Urinary bladder (tissue), 4 donors: ENCODE data around the gene INTS14. TPM values are rescaled to one million over a fixed set of nuclear protein-coding genes. Genes with fewer than 3 reads are reported as not detected.

Experiments
- DNase-seq: peaks from one replicate; pipeline ENCODE4 v3.0.0-alpha.2; 2015; ENCODE audit errors: extremely low spot score
- H3K27ac ChIP-seq: one replicate; pipeline ENCODE4 v1.5.1; 2013; ENCODE audit warnings: low read depth, mild to moderate bottlenecking, moderate library complexity
- H3K36me3 ChIP-seq: one replicate; pipeline ENCODE4 v1.6.1; 2013; ENCODE audit warnings: mild to moderate bottlenecking, moderate library complexity; ENCODE audit not compliant: insufficient read depth
- H3K4me1 ChIP-seq: one replicate; pipeline ENCODE4 v1.6.1; 2013; ENCODE audit warnings: mild to moderate bottlenecking, moderate library complexity; ENCODE audit not compliant: insufficient read depth
- H3K4me3 ChIP-seq: one replicate; pipeline ENCODE4 v1.5.1; 2013; ENCODE audit warnings: low read depth, low read length
- WGBS: extraction: QIAGEN DNeasy Blood & Tissue Kit; methylation state at CpG from one replicate; pipeline ENCODE4 v1.1.7; 2013; 5-methylcytosine and 5-hydroxymethylcytosine counted together
- polyA plus RNA-seq: library from polyadenylated mRNA; stranded (reverse); fragments of 200-250 nt; gene quantifications from one replicate; pipeline ENCODE4 v1.2.3, GENCODE V29; 2013
- total RNA-seq: library from RNA; depleted of rRNA; stranded (reverse); fragments of >200 nt; gene quantifications from one replicate; pipeline ENCODE4 v1.2.3, GENCODE V29; 2014
- donor health status: healthy with polysubstance abuse.
- donor health status: healthy.

The INTS14 gene
- total RNA-seq, result 48.5 TPM
- polyA plus RNA-seq, result 24.1 TPM

DNA sequence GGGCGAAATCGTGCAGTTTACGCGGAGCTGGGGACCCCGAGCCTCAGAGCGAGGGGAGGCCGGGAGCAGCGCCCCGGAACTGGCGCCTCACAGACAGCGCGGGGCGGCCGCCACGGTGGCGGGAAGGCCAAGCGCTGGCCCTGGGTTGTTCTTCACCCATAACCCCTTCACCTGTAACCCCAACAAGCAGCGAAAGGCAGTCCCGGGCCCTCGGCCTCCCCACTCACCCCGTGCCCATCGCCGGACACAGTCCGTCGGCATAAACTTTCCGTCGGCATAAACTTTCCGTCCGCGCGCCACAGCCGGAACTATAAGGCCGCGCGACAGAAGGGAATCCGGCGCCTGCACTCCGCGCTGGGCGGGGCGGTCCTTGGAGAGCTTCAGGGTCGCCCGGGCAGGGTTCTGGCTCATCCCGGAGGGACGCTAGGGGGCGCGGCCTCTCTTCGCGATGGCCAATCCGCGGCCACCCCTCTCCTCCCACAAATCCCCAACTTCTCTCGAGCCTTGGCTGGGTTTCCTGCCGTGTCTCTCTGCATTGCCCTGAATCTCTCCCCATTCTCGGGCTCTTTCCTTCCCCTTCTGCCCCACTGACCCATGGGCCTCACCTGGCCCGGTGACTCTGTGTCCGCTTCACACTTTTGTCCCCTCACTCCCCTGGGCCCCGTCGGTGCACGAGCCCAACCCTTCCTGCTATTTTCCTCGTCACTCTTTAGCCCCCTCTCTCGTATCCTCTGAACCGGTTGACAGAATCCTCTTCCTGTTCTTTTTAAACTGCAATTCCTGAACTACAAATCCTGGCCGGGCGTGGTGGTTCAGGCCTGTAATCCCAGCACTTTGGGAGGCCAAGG, at the start of gene INTS14:
Gene INTS14, minus strand, starts transcription at position 261 of the 848 bp plus-strand sequence. CDS start 3,751 bp downstream, outside the sequence.
- peaks cover 2% of the 10 kb centered on the region for H3K36me3 ChIP-seq
- H3K4me1 ChIP-seq, result no peaks in the 10 kb centered on the region
- H3K27ac ChIP-seq, result peak within 1 kb of the TSS; percentile 93
- peak within 1 kb of the TSS; percentile 61 for H3K4me3 ChIP-seq
- WGBS, result under 1% methylated on average over 64 of the region's 64 CpGs
- peak; percentile 88 for DNase-seq

DNA sequence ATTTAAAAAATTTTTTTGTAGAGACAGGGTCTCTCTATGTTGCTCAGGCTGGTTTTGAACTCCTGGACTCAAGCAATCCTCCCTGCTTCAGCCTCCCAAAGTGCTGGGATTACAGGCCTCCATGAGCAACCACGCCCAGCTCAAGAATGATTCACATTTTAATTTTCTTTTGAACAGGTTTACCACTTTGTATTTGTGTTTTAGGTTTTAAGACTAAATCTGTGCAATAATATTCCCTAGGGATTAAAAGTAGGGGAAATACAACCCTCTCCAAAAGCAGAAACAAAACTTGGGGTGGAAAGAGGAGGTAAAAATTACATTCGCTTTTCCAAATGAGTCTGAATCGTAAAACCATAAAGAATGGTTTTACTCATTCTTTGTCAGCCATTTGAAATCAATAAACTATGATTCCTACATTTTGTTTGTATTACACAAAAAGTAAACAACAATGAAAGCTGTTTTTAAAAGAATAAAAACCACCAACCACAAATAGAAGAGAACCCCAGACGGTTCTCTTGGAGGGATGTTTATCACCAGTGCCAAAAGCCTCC, 48.6 kb upstream of the INTS14 start:
- H3K4me1 ChIP-seq, result no peaks in the 10 kb centered on the region
- 82% methylated on average over 4 of the region's 4 CpGs for WGBS
- no peak for DNase-seq
- H3K27ac ChIP-seq, result peak overlapping the region; percentile 38
- H3K36me3 ChIP-seq, result no peaks in the 10 kb centered on the region
- no peak overlapping the region for H3K4me3 ChIP-seq

DNA sequence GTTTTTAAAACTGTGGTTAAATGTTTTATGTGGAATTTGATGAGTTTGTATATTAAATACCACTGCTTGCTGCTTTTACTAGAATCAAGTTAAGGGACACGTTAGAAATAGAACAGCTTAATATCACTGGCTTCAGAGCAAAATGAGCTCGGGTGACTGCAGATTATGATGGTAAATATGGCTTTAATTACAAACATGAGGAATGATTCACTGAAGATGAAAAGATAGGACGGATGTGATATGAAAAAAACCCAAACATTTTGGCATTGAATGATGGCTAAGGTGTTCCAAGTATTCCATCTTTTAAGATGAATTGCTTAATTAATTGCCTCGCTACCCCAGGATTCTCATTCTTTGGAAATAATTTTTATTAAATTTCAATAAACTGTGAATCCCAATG, 44.5 kb upstream of the INTS14 start:
- no peak for DNase-seq
- H3K4me1 ChIP-seq, result no peaks in the 10 kb centered on the region
- no peaks in the 10 kb centered on the region for H3K36me3 ChIP-seq
- no peak overlapping the region for H3K27ac ChIP-seq
- H3K4me3 ChIP-seq, result no peak overlapping the region
- 70% methylated on average over 4 of the region's 4 CpGs for WGBS

DNA sequence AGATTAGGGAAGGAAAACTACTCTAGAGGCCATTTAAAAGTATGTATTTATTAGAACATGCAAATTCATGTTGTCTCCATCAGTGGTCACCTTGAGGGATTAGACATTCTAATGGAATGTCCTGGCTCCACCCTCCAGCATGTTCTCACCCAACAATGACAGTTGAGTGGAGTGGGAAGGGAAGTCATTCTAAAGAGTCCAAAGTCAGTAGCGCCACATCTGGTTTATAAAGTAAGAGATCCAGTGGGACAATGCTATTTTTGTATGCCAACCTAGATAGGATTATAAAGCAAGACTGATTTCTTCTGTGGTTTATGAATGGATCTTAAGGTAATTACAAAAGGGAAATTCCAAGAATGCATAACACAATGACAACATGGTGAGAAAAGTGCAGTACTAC, 44.1 kb upstream of the INTS14 start:
- Histone ChIP-seq H3K4me1 (no peaks in the 10 kb centered on the region), H3K27ac (no peak overlapping the region), H3K36me3 (no peaks in the 10 kb centered on the region), H3K4me3 (no peak overlapping the region)
- WGBS, result 95% methylated on average over 1 of the region's 1 CpG
- no peak for DNase-seq

DNA sequence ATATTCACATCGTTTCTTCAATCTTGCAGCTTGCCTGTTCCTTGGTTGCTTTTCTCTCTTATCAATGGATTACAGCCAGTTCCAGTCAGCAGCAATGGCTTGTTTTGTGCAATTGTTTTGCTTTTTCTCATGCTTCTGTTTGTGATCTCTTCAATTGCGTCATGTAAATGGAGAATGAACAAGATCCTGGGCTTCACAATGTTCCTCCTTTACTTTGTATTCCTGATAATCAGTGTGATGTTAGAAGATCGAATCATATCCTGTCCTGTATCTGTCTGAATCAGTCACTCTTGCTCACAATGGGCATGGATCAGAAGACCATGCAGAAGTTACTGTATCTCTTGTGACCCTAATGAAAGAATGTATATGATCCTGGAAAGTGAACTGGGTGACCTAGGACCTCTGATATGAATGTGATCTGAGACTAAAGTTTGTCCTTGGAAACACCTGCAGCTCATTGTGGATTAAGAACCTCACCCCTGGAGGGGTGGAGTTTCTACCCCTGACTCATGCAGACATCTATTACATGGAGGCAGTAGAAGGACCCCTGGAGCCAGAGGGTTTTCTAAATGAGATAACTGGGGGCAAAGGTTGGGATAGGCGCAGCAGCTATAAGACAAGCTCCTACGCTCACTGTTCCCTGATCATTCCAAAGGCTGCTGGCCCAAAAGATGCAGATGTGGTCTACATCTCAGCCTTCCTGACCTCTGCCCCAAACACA, 43.0 kb upstream of the INTS14 start:
- no peaks in the 10 kb centered on the region for H3K36me3 ChIP-seq
- WGBS, result 88% methylated on average over 5 of the region's 5 CpGs
- H3K27ac ChIP-seq, result no peak overlapping the region
- no peak for DNase-seq
- no peaks in the 10 kb centered on the region for H3K4me1 ChIP-seq
- H3K4me3 ChIP-seq, result no peak overlapping the region

DNA sequence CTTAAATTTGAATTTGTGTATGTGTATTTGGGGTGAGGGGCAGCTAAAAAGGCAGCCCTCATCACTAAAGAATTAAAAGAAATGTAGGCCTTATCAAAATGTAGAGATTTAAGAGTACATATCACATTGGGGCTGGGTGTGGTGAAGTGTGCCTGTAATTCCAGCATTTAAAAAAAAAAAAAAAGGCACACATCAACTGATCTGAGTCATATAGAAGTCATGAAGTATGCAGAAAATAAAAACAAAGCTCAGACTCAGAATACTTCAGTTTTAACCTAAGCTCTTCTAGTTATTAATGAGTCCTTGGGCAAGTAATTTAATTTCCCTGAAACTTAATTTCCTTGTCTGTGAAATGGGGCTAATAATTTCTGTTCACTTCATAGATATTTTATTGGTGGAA, 42.4 kb upstream of the INTS14 start:
- H3K27ac ChIP-seq, result no peak overlapping the region
- H3K4me1 ChIP-seq, result no peaks in the 10 kb centered on the region
- no peak overlapping the region for H3K4me3 ChIP-seq
- no peak for DNase-seq
- no peaks in the 10 kb centered on the region for H3K36me3 ChIP-seq

DNA sequence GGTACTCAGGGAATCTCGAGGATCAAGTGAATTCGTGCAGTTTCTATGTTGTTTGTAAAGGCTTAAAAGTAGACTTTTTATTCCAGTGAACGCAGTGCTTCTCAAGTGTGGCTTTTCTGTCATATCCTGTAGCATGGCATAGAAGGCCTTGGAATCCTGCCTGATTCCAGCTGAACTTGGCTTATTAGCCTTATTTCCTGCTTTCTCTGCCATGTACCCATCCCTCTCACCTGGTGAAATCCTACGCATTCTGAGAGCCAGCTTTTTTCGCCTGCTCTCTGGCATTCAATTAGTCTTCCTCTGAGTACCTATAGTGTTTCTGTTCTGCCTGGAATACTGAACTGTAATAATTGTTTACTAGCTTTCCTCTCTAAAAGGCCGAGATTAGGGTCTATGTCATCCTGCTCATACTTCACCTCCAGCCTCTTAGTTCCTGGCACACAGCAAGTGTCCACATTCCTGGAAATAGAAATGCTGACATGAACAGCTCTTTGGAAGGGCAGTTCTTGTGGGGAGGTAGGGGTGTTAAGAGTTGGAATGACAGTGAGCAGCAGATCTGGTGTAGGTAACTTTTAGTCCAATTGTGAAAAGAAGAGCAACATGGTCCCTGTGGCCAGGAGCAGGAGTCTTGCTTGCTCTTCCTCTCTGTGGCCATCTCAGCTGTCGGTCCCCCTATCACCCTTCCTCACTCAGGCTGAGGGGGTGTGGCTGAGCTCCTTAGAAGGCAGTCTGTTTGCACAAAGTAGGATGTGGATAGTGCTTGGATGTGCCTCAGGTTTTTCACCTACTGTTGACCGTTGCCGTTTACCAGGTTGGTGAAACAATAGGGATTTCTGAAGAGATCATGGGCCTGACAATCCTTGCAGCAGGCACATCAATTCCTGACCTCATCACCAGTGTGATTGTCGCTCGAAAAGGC, 41.2 kb upstream of the INTS14 start:
- H3K36me3 ChIP-seq, result no peaks in the 10 kb centered on the region
- no peak for DNase-seq
- H3K27ac ChIP-seq, result no peak overlapping the region
- H3K4me3 ChIP-seq, result no peak overlapping the region
- no peaks in the 10 kb centered on the region for H3K4me1 ChIP-seq
- 76% methylated on average over 11 of the region's 11 CpGs for WGBS

DNA sequence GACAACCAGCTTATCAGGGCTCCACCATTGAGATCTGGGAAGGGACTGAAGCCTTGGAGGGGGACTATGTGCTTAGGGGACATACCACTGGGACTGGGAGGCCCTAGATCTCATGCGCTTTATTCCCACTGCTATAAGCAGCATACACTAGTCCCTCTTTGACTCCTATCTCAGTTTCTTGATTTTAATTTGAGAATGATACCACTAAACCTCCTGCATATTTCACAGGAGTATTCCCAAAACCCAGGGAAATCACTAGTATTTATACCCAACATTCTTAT, 40.1 kb upstream of the INTS14 start:
- Histone ChIP-seq H3K36me3 (no peaks in the 10 kb centered on the region), H3K4me3 (no peak overlapping the region), H3K4me1 (no peaks in the 10 kb centered on the region), H3K27ac (no peak overlapping the region)
- no peak for DNase-seq
- WGBS, result 98% methylated on average over 1 of the region's 1 CpG

DNA sequence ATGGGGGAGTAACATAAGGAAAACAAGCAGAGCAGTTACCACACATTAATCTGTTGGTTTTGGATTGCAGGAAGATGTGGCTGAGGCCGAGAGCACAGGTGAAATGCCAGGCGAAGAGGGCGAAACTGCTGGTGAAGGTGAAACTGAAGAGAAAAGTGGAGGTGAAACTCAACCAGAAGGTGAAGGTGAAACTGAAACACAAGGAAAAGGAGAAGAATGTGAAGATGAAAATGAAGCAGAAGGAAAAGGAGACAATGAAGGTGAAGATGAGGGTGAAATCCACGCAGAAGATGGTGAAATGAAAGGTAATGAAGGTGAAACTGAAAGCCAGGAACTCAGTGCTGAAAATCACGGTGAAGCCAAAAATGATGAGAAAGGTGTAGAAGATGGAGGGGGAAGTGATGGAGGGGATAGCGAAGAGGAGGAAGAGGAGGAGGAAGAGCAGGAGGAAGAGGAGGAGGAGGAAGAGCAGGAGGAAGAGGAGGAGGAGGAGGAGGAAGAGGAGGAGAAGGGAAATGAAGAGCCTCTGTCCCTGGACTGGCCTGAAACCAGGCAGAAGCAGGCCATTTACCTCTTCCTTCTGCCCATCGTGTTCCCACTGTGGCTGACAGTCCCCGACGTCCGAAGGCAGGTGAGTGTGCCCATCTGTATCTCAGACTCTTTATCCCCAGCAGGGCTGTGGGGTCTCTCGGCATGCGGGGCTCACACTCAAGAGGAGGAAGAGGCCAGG, 39.5 kb upstream of the INTS14 start:
- H3K36me3 ChIP-seq, result no peaks in the 10 kb centered on the region
- H3K27ac ChIP-seq, result no peak overlapping the region
- no peaks in the 10 kb centered on the region for H3K4me1 ChIP-seq
- 96% methylated on average over 12 of the region's 12 CpGs for WGBS
- H3K4me3 ChIP-seq, result no peak overlapping the region
- no peak for DNase-seq

DNA sequence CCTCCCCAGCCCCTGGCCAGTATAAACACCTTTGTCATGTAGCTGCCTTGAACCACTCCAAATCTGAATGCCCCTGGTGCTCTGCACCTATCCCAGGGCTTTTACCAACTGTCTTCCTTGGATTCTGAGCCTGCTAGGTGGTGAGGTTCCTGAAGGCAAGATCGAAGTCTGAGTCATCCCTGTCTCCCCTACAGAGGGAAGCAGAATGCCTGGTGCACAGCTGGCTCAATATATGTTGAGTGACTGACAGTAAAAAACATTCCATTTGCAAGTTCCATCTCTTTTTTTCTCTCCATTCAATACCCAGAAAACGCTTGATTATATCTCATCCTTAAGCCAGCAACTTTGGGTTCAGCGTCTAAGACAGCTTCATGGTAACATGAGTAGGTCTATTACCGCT, 35.6 kb upstream of the INTS14 start:
- 86% methylated on average over 4 of the region's 4 CpGs for WGBS
- no peak overlapping the region for H3K4me3 ChIP-seq
- H3K36me3 ChIP-seq, result no peaks in the 10 kb centered on the region
- DNase-seq, result no peak
- no peak overlapping the region for H3K27ac ChIP-seq
- no peaks in the 10 kb centered on the region for H3K4me1 ChIP-seq

DNA sequence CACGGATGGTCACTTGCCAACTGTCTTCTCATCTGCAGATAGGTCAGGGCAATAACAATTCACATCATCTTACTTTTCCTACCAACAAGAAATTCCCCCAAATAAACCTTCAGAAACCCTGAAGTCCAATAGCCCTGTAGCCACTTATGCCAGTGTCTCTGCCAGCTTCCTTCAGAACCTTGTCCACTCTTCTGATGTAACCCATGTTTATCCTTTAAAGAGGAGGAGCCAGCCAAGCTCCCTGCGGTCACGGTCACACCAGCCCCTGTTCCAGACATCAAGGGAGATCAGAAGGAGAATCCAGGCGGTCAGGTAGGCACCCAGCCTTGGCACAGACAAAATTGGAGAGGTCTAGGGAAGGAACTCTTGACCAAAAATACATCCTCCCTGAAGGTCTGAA, 34.5 kb upstream of the INTS14 start:
- H3K27ac ChIP-seq, result no peak overlapping the region
- 91% methylated on average over 4 of the region's 4 CpGs for WGBS
- no peaks in the 10 kb centered on the region for H3K4me1 ChIP-seq

DNA sequence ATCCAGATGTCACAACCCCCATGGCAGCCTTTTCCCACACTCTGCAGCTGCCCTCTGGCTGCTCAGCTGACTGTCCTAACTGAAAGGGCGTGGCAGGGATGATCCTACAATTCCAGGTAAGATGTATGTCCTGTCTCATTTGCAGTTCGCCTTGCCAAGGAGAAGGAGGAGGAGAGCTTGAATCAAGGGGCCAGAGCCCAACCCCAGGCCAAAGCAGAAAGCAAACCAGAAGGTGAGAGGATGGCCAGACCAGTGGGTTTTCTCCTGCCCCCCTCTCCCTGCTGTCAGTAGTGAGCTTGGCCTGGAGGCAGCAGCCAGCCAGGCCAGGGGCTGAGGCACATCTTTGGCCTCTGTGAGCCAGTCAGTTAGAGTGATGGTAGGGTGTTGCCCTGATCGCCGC, 33.4 kb upstream of the INTS14 start:
- 92% methylated on average over 4 of the region's 4 CpGs for WGBS
- Histone ChIP-seq H3K27ac (no peak overlapping the region), H3K36me3 (no peaks in the 10 kb centered on the region), H3K4me1 (no peaks in the 10 kb centered on the region), H3K4me3 (no peak overlapping the region)
- DNase-seq, result no peak

More for the DNA sequence above, 34.5 kb upstream of the INTS14 start:
- DNase-seq, result no peak
- Histone ChIP-seq H3K4me3 (no peak overlapping the region), H3K36me3 (no peaks in the 10 kb centered on the region)

DNA sequence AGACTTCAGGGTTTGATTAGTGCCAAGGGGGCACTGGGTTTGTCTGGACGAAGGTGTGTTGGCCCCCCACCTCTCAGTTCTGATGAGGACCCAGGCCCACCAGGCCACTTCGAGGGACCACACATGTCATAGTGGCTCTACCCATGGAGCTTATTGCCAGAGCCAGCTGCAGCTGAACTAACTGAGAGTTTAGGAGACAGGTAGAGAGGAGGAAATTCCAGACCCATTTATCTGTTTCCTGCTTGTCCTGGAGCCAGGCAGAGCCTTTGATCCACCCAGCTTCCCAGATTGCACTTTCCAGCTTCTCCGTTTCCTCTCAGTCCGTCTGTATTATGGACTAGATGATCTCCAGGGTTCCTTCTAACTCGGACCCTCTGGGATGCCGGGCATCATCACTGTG, 31.7 kb upstream of the INTS14 start:
- no peaks in the 10 kb centered on the region for H3K36me3 ChIP-seq
- no peaks in the 10 kb centered on the region for H3K4me1 ChIP-seq
- WGBS, result 74% methylated on average over 6 of the region's 6 CpGs
- no peak overlapping the region for H3K4me3 ChIP-seq
- no peak for DNase-seq
- H3K27ac ChIP-seq, result no peak overlapping the region
